Endothelial cell of umbilical vein (primary cell): ENCODE data around the gene PLD2. TPM values are rescaled to one million over a fixed set of nuclear protein-coding genes. Genes with fewer than 3 reads are reported as not detected.

Experiments
- BruUV-seq: library from RNA; stranded (reverse); fragments of 400-500 nt; replicated peaks from 2 replicates; lab custom pipeline; 2021; lab: Mats Ljungman, UMichigan
- CTCF ChIA-PET: fragments of 300-600, 350-600 bp; sonication (Branson Sonifier 250); formaldehyde crosslinking; loops from one replicate; lab custom pipeline; 2021; ENCODE audit warnings: antibody characterized with exemption, inconsistent platforms; lab: Charles Lee
- POLR2A ChIA-PET: fragments of 300-600, 350-600 bp; sonication (Branson Sonifier 250); formaldehyde crosslinking; loops from one replicate; lab custom pipeline; 2021; ENCODE audit warnings: antibody characterized with exemption, inconsistent platforms; lab: Charles Lee
- DNase-seq: peaks from one replicate; pipeline ENCODE4 v3.0.0-alpha.2; 2011; ENCODE audit warnings: low read depth, low spot score
- FAIRE-seq: peaks from 2 replicates; lab custom pipeline; 2011; peaks lifted over from hg19 to GRCh38; lab: Jason Lieb, UNC
- H2AFZ ChIP-seq: 2 replicates; pipeline ENCODE4 v1.6.0; 2012; ENCODE audit warnings: low read depth, low read length, control low read depth, inconsistent platforms
- H3K27ac ChIP-seq: 2 replicates; pipeline ENCODE4 v1.5.1; 2011; ENCODE audit warnings: low read depth, mild to moderate bottlenecking, control low read depth, low read length, moderate library complexity; ENCODE audit not compliant: insufficient read depth
- H3K27me3 ChIP-seq, 2 experiments: 2 replicates each; pipeline versions ENCODE4 v1.6.0 to v1.6.1; 2011; ENCODE audit warnings: low read length in 2 of 2, mixed read lengths in 1 of 2; ENCODE audit not compliant: control insufficient read depth in 2 of 2, insufficient read depth in 2 of 2
- H3K36me3 ChIP-seq, 2 experiments: 2 replicates in 1 of 2; 3 replicates in 1 of 2; pipeline ENCODE4 v1.5.1; 2011; ENCODE audit warnings: low read length in 2 of 2, mild to moderate bottlenecking in 1 of 2, moderate library complexity in 1 of 2; ENCODE audit not compliant: control insufficient read depth in 2 of 2, insufficient read depth in 2 of 2; ENCODE audit errors: extremely low read depth in 1 of 2
- H3K4me1 ChIP-seq: 3 replicates; pipeline ENCODE4 v1.5.1; 2011; ENCODE audit warnings: mild to moderate bottlenecking, low read length; ENCODE audit not compliant: control insufficient read depth, insufficient read depth; ENCODE audit errors: extremely low read depth
- H3K4me2 ChIP-seq: 2 replicates; pipeline ENCODE4 v1.6.1; 2011; ENCODE audit warnings: low read length, control low read depth, mixed read lengths; ENCODE audit not compliant: insufficient read depth
- H3K4me3 ChIP-seq, 3 experiments: fragments of 200-600 bp in 1 of 3; sonication (generic), shearing (Covaris generic) in 1 of 3; replicated peaks in 1 of 3; 2 replicates each; pipeline ENCODE4 v1.5.1; 2011 to 2016; ENCODE audit warnings: control low read depth in 3 of 3, low read length in 3 of 3, mild to moderate bottlenecking in 2 of 3, inconsistent platforms in 1 of 3, low read depth in 1 of 3, moderate library complexity in 1 of 3; ENCODE audit not compliant: insufficient read depth in 1 of 3
- H3K79me2 ChIP-seq: 2 replicates; pipeline ENCODE4 v1.6.0; 2012; ENCODE audit warnings: low read length, inconsistent platforms; ENCODE audit not compliant: control insufficient read depth, insufficient read depth
- H3K9ac ChIP-seq: replicated peaks from 2 replicates; pipeline ENCODE3; 2011; ENCODE audit warnings: low read length, control low read depth; ENCODE audit not compliant: insufficient read depth; ENCODE audit errors: extremely low read depth
- H3K9me1 ChIP-seq: replicated peaks from 3 replicates; pipeline ENCODE4 v1.6.0; 2011; ENCODE audit warnings: mild to moderate bottlenecking, low read length; ENCODE audit not compliant: control insufficient read depth, insufficient read depth; ENCODE audit errors: extremely low read depth
- H3K9me3 ChIP-seq: replicated peaks from 2 replicates; pipeline ENCODE4 v1.5.1; 2012; ENCODE audit warnings: low read length, inconsistent platforms; ENCODE audit not compliant: control insufficient read depth, insufficient read depth
- H4K20me1 ChIP-seq: replicated peaks from 2 replicates; pipeline ENCODE3; 2011; ENCODE audit warnings: mild to moderate bottlenecking, low read length; ENCODE audit not compliant: control insufficient read depth, insufficient read depth; ENCODE audit errors: extremely low read depth
- EZH2 ChIP-seq: IDR thresholded peaks from 2 replicates; pipeline ENCODE4 v1.6.1; 2012; ENCODE audit warnings: borderline replicate concordance, low read depth, mild to moderate bottlenecking, moderate library complexity, low read length, inconsistent platforms; ENCODE audit not compliant: severe bottlenecking
- FOS ChIP-seq: IDR thresholded peaks from 2 replicates; pipeline ENCODE4 v1.6.1; 2011; ENCODE audit warnings: mild to moderate bottlenecking, low read length, moderate library complexity, borderline replicate concordance; ENCODE audit not compliant: insufficient read depth
- GATA2 ChIP-seq: IDR thresholded peaks from 2 replicates; pipeline ENCODE4 v1.7.0; 2011; ENCODE audit warnings: low read depth, mild to moderate bottlenecking, moderate library complexity, mixed read lengths, low read length; ENCODE audit not compliant: insufficient read length, insufficient read depth
- MYC ChIP-seq: IDR thresholded peaks from one replicate; pipeline ENCODE4 v1.6.1; 2011; ENCODE audit warnings: mild to moderate bottlenecking, low read depth, low read length
- dilution Hi-C: fragments of 300-500 bp; cut with MboI; formaldehyde crosslinking; loops from one replicate; pipeline ENCODE4 v1.15.0; 2019; ENCODE audit warnings: low sequenced_read_pairs; ENCODE audit not compliant: extremely low pct_ligation_motif_present
- intact Hi-C: fragments of 100-400 bp; cut with micrococcal nuclease; formaldehyde crosslinking; loops from one replicate; pipeline ENCODE4 v1.10.0; 2022
- polyA plus RNA-seq, 4 experiments: library from polyadenylated mRNA; depleted of rRNA in 3 of 4; stranded (reverse) in 3 of 4; unstranded in 1 of 4; fragments of >200 nt; gene quantifications; 2 replicates each; pipeline versions ENCODE4 v1.2.1 to v1.2.3, GENCODE V29; 2011 to 2012; ENCODE audit warnings: missing spikeins in 1 of 4
- total RNA-seq: library from RNA; stranded (reverse); gene quantifications from 2 replicates; pipeline ENCODE4 v1.2.3, GENCODE V29; 2021
- TF ChIP-seq, protein P1 (sequence below), 2 donors: IDR thresholded peaks; 1 replicate in 1 of 2; 2 replicates in 1 of 2; pipeline ENCODE4 v1.5.1; 2011; ENCODE audit warnings: low read length in 2 of 2, mild to moderate bottlenecking in 2 of 2, moderate library complexity in 2 of 2, control low read depth in 1 of 2, inconsistent platforms in 1 of 2, low read depth in 1 of 2; ENCODE audit not compliant: insufficient read depth in 1 of 2; ENCODE audit errors: extremely low read depth in 1 of 2

PLD2 gene
- total and polyA plus RNA-seq, 2 donors (not counting 3 experiments of a cell fraction or from before 2014, with no cell fraction given), result 52.3 to 54.7 TPM

DNA sequence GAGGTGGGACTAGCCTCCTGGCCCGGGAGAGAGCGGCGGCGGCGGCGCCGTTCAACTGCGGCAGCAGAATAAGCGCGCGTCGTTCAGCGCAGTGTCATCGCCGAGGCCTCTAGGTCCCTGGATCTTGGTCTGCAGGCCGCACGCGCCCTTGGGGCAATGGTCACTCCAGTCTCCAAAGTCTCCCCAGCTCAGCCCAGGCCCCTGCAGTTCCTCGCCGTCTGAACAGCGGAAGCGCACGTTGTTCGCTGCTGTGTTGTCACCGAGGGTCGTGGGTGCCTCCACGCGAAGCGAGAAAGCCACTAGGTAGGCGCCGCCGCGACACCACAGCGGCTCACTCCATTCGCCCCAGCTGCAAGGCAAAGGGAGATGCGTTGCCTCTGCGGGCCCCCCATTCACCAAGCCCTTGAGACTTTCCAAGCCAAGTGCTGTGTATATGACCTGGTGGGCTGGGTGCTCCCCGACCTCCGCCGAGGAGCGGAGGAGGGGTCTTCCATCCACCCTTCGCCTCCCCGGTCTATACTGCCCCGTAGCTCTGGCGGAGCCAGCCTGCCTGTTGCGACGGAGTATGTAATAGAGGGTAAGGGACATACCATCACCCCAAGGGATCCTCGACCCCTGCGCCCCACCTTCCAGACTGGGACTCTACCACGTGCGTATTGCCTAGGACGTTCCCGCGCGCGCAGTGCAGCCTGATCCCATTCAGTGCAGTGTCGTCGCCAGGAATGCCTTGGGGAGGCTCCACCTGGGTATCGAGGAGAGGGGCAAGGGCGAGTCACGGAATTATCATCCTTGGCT lies 21.4 kb upstream of the PLD2 start:
- no peaks in the 10 kb centered on the region for H3K36me3 ChIP-seq
- POLR2A ChIA-PET, result no interaction called here
- H2AFZ ChIP-seq, result peak overlapping the region; percentile 30
- H3K27me3 ChIP-seq, result peaks cover 16 to 24% of the 10 kb centered on the region in 2 experiments
- no peak for FAIRE-seq
- dilution Hi-C loops, result no loop called here
- peak overlapping the region; percentile 31 for H3K4me2 ChIP-seq
- CTCF ChIA-PET, result interaction anchor here (0.5 to 5.9 kb wide), 7 partner anchors 10 to 118 kb away, joined by 4 to 65 read pairs (median 7); partner anchors contain the start of genes ARRB2, CHRNE and PLD2
- no peaks in the 10 kb centered on the region for H3K9me1 ChIP-seq
- H3K9ac ChIP-seq, result no peak overlapping the region
- H3K27ac ChIP-seq, result no peak overlapping the region
- TF ChIP-seq EZH2 (peak; percentile 88), FOS (no peak)
- H3K4me1 ChIP-seq, result peaks cover 24% of the 10 kb centered on the region
- no peaks in the 10 kb centered on the region for H3K79me2 ChIP-seq
- BruUV-seq, result no TSS peak
- H4K20me1 ChIP-seq, result no peaks in the 10 kb centered on the region
- no peak overlapping the region for H3K4me3 ChIP-seq
- no peak for DNase-seq
- intact Hi-C loops, result loop anchor here (1.0 to 5.0 kb wide), 3 partner anchors 55 to 117 kb away; partner anchors contain the start of genes ARRB2, CHRNE and MED11
- no peaks in the 10 kb centered on the region for H3K9me3 ChIP-seq

DNA sequence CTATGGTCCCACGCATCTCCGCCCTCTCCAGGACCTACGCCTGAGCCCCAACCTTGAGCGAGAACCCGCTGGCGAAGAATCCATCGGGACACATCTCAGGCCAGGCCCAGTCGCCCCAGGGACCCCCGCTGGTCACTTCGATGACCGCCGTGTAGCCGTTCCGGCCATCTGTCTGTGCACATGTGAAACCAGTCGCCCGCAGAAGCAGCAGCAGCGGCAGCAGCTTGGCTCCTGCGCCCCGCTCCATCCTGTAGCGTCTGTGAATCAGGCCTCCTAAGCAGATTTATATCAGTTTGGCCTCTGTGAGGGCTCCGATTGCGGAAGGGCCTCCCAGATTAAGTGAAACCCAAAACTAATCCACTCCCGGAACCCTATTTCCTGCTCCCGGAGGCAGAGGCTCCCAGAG lies 20.8 kb upstream of the PLD2 start, which contains the start of gene VMO1:
Gene VMO1, minus strand, starts transcription at position 259 of the 406 bp plus-strand sequence. Its CDS starts 12 bp downstream, at position 247.
- dilution Hi-C loops (no loop called here), intact Hi-C loops (loop anchor here (2.0 to 5.0 kb wide), 2 partner anchors 55 to 116 kb away; partner anchors contain the start of genes CHRNE and MED11)
- no peaks in the 10 kb centered on the region for H3K36me3 ChIP-seq
- peaks cover 16 to 24% of the 10 kb centered on the region in 2 experiments for H3K27me3 ChIP-seq
- TF ChIP-seq GATA2 (peak; percentile 88), MYC (no peak), FOS (peak; percentile 13), EZH2 (peak; percentile 56)
- TF ChIP-seq, protein P1, sequence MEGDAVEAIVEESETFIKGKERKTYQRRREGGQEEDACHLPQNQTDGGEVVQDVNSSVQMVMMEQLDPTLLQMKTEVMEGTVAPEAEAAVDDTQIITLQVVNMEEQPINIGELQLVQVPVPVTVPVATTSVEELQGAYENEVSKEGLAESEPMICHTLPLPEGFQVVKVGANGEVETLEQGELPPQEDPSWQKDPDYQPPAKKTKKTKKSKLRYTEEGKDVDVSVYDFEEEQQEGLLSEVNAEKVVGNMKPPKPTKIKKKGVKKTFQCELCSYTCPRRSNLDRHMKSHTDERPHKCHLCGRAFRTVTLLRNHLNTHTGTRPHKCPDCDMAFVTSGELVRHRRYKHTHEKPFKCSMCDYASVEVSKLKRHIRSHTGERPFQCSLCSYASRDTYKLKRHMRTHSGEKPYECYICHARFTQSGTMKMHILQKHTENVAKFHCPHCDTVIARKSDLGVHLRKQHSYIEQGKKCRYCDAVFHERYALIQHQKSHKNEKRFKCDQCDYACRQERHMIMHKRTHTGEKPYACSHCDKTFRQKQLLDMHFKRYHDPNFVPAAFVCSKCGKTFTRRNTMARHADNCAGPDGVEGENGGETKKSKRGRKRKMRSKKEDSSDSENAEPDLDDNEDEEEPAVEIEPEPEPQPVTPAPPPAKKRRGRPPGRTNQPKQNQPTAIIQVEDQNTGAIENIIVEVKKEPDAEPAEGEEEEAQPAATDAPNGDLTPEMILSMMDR (IDR thresholded peaks at IDR 0.05; ENCODE audit: extremely low read depth in 1 of 2, insufficient read depth in 1 of 2, low read depth in 1 of 2, low read length in 2 of 2), result no peak
- no peak within 1 kb of the TSS for H3K27ac ChIP-seq
- BruUV-seq, result no TSS peak
- H3K4me3 ChIP-seq, result no peak within 1 kb of the TSS
- H3K9me3 ChIP-seq, result no peaks in the 10 kb centered on the region
- H3K4me2 ChIP-seq, result peak within 1 kb of the TSS; percentile 50
- H3K79me2 ChIP-seq, result no peaks in the 10 kb centered on the region
- POLR2A ChIA-PET, result no interaction called here
- H2AFZ ChIP-seq, result peak within 1 kb of the TSS; percentile 39
- H3K9ac ChIP-seq, result no peak within 1 kb of the TSS
- DNase-seq (no peak), FAIRE-seq (peak; percentile 38)
- peaks cover 24% of the 10 kb centered on the region for H3K4me1 ChIP-seq
- CTCF ChIA-PET, result interaction anchor here (0.5 to 5.9 kb wide), 13 partner anchors 9 to 118 kb away, joined by 3 to 65 read pairs (median 4); partner anchors contain the start of genes ARRB2, C17orf107, CHRNE and PLD2
- no peaks in the 10 kb centered on the region for H4K20me1 ChIP-seq
- no peaks in the 10 kb centered on the region for H3K9me1 ChIP-seq
